OCI-LY3 (cell line): Measurements from ENCODE around the gene FRG2B.
"Not testable (repeated sequence)": the region's sequence is repeated elsewhere in the genome, so short reads cannot be mapped to it uniquely, and the experiment has no call there.

Source experiments
- H2AFZ ChIP-seq: fragments of 200-600, 300-600 bp; shearing (Covaris generic); 2 replicates; pipeline ENCODE4 v1.6.0; 2014; ENCODE audit warnings: antibody characterized with exemption, low read depth, low read length
- H3K27ac ChIP-seq: fragments of 200-600, 300-600 bp; sonication (generic); 2 replicates; pipeline ENCODE4 v1.5.1; 2014; ENCODE audit warnings: mild to moderate bottlenecking, low read length, moderate library complexity, mixed read lengths
- H3K27me3 ChIP-seq: fragments of 200-600, 300-600 bp; sonication (generic); 2 replicates; pipeline ENCODE4 v1.6.1; 2014; ENCODE audit warnings: low read depth, low read length, mixed read lengths
- H3K36me3 ChIP-seq: fragments of 200-600, 300-600 bp; sonication (generic); replicated peaks from 2 replicates; pipeline ENCODE3; 2014; ENCODE audit warnings: low read depth, low read length, mixed read lengths
- H3K4me1 ChIP-seq: fragments of 300-600, 200-600 bp; sonication (generic); 2 replicates; pipeline ENCODE4 v1.6.1; 2014; ENCODE audit warnings: low read length, mixed read lengths
- H3K4me2 ChIP-seq: fragments of 200-600, 300-600 bp; sonication (generic); 2 replicates; pipeline ENCODE4 v1.6.1; 2014; ENCODE audit warnings: low read length, mixed read lengths
- H3K4me3 ChIP-seq: fragments of 300-600, 200-600 bp; sonication (generic); 2 replicates; pipeline ENCODE4 v1.5.1; 2014; ENCODE audit warnings: antibody characterized with exemption, mild to moderate bottlenecking, low read length, moderate library complexity
- H3K79me2 ChIP-seq: fragments of 300-600, 200-600 bp; shearing (Covaris generic); 2 replicates; pipeline ENCODE4 v1.6.1; 2014; ENCODE audit warnings: mild to moderate bottlenecking, low read length, mixed read lengths
- H3K9ac ChIP-seq: fragments of 300-600, 200-600 bp; shearing (Covaris generic); 2 replicates; pipeline ENCODE4 v1.6.0; 2014; ENCODE audit warnings: mild to moderate bottlenecking, low read length, moderate library complexity
- H3K9me3 ChIP-seq: fragments of 200-600, 300-600 bp; shearing (Covaris generic); 2 replicates; pipeline ENCODE4 v1.6.1; 2014; ENCODE audit warnings: low read length, mixed read lengths; ENCODE audit not compliant: insufficient read depth
- H4K20me1 ChIP-seq: fragments of 200-600, 300-600 bp; sonication (generic); 2 replicates; pipeline ENCODE4 v1.6.1; 2016; ENCODE audit warnings: low read length, mixed read lengths; ENCODE audit not compliant: insufficient read depth

The FRG2B gene

DNA sequence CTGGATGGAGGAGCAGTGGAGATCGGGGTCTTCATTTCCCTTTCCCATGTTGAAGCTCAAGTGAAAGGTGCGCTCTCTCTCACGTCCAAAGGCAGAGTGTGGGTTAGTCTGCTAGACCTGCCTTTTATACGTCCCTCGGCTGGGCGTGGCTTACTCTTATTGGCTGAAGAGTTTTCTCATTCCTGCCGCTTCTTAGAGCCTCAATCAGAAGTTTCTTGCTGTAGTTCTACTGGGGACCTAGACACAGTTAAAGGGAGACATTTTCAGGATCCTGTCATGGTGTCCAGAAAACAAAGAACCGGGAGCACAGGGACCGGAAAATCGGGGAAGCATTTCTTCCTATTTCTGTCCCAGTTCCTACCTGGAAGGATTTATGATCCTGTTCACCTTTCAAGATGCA lies at the start of gene FRG2B:
FRG2B (minus strand) TSS at position 101 of the 400 bp plus-strand sequence; CDS start at position 48, 53 bp downstream.
- H4K20me1 ChIP-seq, H3K4me2 ChIP-seq, H3K9me3 ChIP-seq, H3K4me3 ChIP-seq, H3K9ac ChIP-seq, H3K27ac ChIP-seq, H3K79me2 ChIP-seq, H3K4me1 ChIP-seq, H2AFZ ChIP-seq, H3K36me3 ChIP-seq, H3K27me3 ChIP-seq: not testable (repeated sequence)

DNA sequence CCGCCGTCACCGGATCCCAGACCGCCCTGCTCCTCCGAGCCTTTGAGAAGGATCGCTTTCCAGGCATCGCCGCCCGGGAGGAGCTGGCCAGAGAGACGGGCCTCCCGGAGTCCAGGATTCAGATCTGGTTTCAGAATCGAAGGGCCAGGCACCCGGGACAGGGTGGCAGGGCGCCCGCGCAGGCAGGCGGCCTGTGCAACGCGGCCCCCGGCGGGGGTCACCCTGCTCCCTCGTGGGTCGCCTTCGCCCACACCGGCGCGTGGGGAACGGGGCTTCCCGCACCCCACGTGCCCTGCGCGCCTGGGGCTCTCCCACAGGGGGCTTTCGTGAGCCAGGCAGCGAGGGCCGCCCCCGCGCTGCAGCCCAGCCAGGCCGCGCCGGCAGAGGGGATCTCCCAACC lies 40.9 kb upstream of the FRG2B start:
- H3K79me2 ChIP-seq, H3K4me1 ChIP-seq, H3K27ac ChIP-seq, H3K4me3 ChIP-seq, H3K9ac ChIP-seq, H2AFZ ChIP-seq, H4K20me1 ChIP-seq, H3K4me2 ChIP-seq, H3K36me3 ChIP-seq, H3K27me3 ChIP-seq, H3K9me3 ChIP-seq: not testable (repeated sequence)

DNA sequence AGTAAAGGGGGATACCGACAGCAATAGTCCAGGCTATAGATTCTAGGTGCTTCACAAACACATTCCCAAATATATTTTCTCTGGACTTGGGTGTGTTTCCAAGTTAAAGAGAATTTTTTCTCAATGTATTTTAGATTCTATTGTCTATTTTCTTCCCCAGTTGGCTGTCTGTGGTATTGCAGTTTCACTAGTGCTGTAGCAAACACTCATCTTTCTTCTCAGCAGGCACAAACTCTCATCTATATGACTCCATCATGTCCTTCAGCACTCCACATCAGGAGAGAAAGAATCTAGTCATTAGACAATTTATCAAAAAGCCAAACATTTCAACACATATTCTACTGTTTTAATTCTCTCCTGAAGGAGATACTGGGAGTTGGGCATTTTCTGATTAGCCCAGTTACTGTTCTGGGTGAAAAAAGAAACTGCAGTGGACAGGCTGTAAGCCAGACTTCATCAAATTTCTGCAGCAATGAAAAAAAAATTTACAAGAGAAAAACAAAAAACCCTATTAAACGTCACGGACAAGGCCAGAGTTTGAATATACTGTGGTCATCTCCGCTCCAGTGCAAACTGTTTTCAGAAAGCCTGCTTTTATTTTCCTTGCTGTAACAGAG lies 37.1 kb upstream of the FRG2B start:
- H3K27me3 ChIP-seq, H3K9me3 ChIP-seq, H2AFZ ChIP-seq, H3K4me3 ChIP-seq, H3K79me2 ChIP-seq, H3K36me3 ChIP-seq, H3K27ac ChIP-seq, H3K9ac ChIP-seq, H3K4me2 ChIP-seq, H4K20me1 ChIP-seq, H3K4me1 ChIP-seq: not testable (repeated sequence)

DNA sequence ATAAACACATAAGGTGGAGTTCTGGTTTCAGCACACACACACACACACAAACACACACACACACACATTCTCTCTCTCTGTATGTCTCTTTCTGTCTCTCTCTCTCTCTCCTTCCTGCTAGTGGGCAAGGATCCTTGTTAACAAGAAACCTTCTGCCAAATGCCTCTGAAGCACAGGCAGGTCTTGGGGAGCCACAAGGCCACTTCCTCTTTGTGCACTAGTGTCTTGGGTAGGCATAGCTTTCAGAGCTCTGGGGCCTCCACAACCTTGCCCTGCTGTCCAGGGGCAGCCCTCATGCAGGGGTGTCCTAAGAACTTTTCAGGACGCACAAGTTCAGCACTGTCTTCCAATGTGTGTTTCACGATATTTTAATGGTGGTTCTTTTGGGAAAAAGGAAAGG lies 34.5 kb upstream of the FRG2B start:
- not testable (repeated sequence) for H3K4me2 ChIP-seq, H2AFZ ChIP-seq

DNA sequence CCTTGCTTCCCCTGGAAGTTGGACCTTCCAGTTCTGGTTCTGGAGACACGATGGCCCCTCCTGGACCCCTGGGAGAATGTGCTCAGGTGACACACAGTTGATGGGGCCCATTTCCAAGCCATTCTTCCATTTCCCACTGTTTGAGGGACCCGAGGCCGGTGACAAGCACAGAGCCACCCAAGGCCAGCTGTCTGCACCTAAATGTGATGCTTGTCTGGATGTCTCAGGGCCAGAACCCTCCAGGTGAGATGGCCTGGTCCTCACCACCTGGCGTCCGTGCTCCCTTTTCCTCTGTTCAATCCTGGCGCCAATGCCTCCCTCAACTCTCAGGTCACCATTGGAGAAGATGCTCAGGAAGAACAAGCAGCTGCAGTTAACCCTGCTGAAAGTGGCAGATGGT lies 33.9 kb upstream of the FRG2B start:
- not testable (repeated sequence) for H4K20me1 ChIP-seq, H3K9ac ChIP-seq, H3K27ac ChIP-seq, H3K36me3 ChIP-seq, H3K27me3 ChIP-seq, H3K4me3 ChIP-seq, H3K4me2 ChIP-seq, H3K79me2 ChIP-seq, H2AFZ ChIP-seq, H3K9me3 ChIP-seq, H3K4me1 ChIP-seq

More for the DNA sequence above, 34.5 kb upstream of the FRG2B start:
- not testable (repeated sequence) for H3K4me1 ChIP-seq, H3K9me3 ChIP-seq, H3K36me3 ChIP-seq, H3K27me3 ChIP-seq, H3K27ac ChIP-seq, H3K79me2 ChIP-seq, H4K20me1 ChIP-seq, H3K9ac ChIP-seq, H3K4me3 ChIP-seq

DNA sequence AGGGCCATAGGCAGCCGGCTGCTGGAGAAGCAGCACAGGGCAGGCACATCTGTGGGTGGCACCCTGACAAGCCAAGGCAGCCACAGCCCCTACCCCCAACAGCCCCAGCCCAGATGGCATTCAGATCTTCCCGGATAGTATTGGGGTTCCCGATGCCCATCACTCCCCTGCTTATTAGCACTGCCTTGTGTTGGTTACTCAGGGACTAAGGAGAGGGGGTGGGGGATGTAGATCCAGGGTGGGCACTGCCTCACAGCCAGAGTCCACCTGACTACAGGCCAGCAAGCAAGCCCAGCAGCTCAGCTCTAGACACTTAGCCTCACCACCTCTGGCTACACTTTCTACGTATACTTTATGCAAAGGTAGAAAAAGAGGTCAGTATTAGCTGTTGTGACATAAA lies 30.7 kb upstream of the FRG2B start:
- H3K27me3 ChIP-seq, H3K36me3 ChIP-seq, H3K9ac ChIP-seq, H3K9me3 ChIP-seq, H3K4me2 ChIP-seq, H2AFZ ChIP-seq, H3K27ac ChIP-seq, H3K4me1 ChIP-seq, H3K79me2 ChIP-seq, H4K20me1 ChIP-seq, H3K4me3 ChIP-seq: not testable (repeated sequence)

DNA sequence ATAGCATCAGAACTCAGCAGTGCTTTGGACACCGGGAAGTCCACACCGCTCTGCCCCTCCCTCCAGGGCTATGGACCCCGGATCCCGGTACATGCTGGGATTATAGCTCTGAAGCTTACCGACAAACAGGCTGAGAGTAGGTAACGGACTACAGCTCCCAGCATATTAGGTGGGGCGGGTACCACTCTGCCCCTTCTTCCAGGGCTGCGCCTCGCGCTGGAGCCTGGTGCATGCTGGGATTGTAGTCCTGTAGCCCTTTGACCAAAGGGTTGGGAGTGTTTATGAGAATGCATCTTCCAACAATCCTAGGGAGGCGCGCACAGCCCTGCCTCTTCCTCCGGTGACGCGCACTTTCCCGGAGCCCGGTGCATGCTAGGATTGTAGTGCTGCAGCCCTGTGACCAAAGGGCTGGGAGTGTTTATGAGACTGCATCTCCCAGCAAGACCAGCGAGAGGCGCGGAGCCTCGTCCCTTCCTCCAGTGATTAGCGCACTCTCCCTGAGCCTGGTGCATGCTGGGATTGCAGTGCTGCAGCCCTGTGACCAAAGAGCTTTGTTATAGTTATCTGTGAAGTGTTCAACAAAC lies 22.4 kb upstream of the FRG2B start:
- not testable (repeated sequence) for H3K4me2 ChIP-seq, H3K4me1 ChIP-seq, H4K20me1 ChIP-seq, H3K27ac ChIP-seq, H3K27me3 ChIP-seq, H3K4me3 ChIP-seq, H3K79me2 ChIP-seq, H3K9me3 ChIP-seq, H3K9ac ChIP-seq, H2AFZ ChIP-seq, H3K36me3 ChIP-seq

DNA sequence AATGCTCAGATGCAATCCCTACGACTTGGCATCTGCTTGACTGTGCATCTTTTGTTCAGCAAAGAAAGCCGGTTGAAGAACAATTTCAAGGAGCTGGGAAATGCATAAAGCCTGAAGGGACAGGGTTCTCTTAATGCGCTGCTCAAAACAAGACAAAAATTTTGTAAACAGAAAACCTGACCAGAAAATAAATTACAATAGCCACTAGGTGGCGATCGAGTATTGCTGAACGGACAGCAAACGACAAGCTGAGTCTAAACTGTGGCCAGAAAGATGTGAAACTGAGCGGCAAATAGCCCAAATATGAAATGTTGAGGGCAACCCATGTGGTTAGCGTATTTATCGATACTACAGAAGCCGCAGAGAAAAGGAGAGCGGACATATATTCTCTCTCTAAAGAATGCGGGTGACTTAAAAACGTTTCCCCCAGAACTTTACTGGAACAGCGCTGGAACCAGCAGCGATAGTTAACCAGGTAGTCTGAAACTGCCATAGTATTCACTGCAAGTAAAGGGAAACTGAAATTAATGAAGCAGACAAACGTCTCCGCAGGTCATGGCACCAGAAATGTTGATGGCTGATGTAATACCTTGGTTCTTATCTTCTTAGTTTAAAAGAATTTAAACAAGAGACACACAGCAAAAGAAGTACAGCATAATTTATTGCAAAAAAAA lies 20.6 kb upstream of the FRG2B start:
- not testable (repeated sequence) for H3K4me2 ChIP-seq, H3K4me1 ChIP-seq, H2AFZ ChIP-seq, H3K27me3 ChIP-seq, H3K27ac ChIP-seq, H3K9me3 ChIP-seq, H3K36me3 ChIP-seq, H3K79me2 ChIP-seq, H3K9ac ChIP-seq, H3K4me3 ChIP-seq, H4K20me1 ChIP-seq

DNA sequence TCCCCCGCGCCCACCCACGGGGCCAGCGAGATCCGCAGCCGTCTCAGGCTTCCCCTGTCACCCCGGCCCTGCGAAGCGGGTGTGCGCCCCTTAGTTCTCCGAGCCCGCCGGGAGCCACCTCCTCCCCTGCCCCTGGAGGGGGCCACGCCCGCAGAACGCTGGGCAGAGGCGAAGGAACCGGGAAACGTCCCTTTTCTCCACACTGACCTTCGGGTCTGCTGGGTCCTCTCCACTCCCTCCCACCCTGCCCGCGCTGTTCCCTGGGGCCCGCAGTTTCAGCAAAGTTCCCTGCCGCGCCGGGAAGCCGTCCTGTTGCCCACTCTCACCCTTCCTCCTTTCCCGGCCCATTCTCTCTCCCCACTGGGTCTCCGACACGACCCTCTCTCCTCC lies 11.2 kb upstream of the FRG2B start:
- H3K4me3 ChIP-seq, H3K27ac ChIP-seq, H3K4me2 ChIP-seq, H3K27me3 ChIP-seq, H4K20me1 ChIP-seq, H3K9ac ChIP-seq, H2AFZ ChIP-seq, H3K79me2 ChIP-seq, H3K9me3 ChIP-seq, H3K36me3 ChIP-seq, H3K4me1 ChIP-seq: not testable (repeated sequence)
